H1 (cell line): ENCODE data around the gene SELENOV. TPM values are rescaled to one million over a fixed set of nuclear protein-coding genes. Genes with fewer than 3 reads are reported as not detected.

Source experiments
- BRCA1 ChIP-seq: IDR thresholded peaks from 2 replicates; pipeline ENCODE4 v1.6.1; 2012; ENCODE audit warnings: low read depth, low read length, improper control_type of control experiment
- HDAC2 ChIP-seq, 2 experiments: fragments of 300-600 bp in 1 of 2; sonication (generic) in 1 of 2; IDR thresholded peaks; 2 replicates each; pipeline ENCODE4 v1.6.1; 2011 to 2012; ENCODE audit warnings: low read depth in 2 of 2, low read length in 2 of 2, mild to moderate bottlenecking in 2 of 2, moderate library complexity in 2 of 2, borderline replicate concordance in 1 of 2, inconsistent platforms in 1 of 2
- POLR2AphosphoS5 ChIP-seq: IDR thresholded peaks from 2 replicates; pipeline ENCODE4 v1.6.1; 2011; ENCODE audit warnings: low read depth, low read length
- RBBP5 ChIP-seq: IDR thresholded peaks from 2 replicates; pipeline ENCODE4 v1.7.1; 2012; ENCODE audit warnings: low read depth, mild to moderate bottlenecking, inconsistent platforms, low read length, moderate library complexity, borderline replicate concordance
- YY1 ChIP-seq: IDR thresholded peaks from 2 replicates; pipeline ENCODE4 v1.6.1; 2011; ENCODE audit warnings: low read depth, mild to moderate bottlenecking, low read length
- polyA plus RNA-seq, 7 experiments: library from polyadenylated mRNA; depleted of rRNA in 3 of 7; stranded (reverse) in 5 of 7; unstranded in 2 of 7; fragments of >200 nt in 5 of 7; fragments of 200-250 nt in 2 of 7; gene quantifications; 1 replicate in 5 of 7; 2 replicates in 1 of 7; 4 replicates in 1 of 7; pipeline versions ENCODE4 v1.2.1 to v1.2.3, GENCODE V29; 2011 to 2013; ENCODE audit warnings: missing spikeins in 2 of 7, mixed read lengths in 2 of 7
- total RNA-seq: library from RNA; stranded (reverse); fragmentation: NEBNext Ultra II Directional; extraction: Animal tissue kit (Norgen Biotek cat#: 25700); gene quantifications from 2 replicates; pipeline ENCODE4 v1.2.1, GENCODE V29; 2021

The SELENOV gene
- total and polyA plus RNA-seq, 2 of the 8 experiments (the other 6 are each of a cell fraction or from before 2014, with no cell fraction given), result 8.4 to 10.7 TPM

DNA sequence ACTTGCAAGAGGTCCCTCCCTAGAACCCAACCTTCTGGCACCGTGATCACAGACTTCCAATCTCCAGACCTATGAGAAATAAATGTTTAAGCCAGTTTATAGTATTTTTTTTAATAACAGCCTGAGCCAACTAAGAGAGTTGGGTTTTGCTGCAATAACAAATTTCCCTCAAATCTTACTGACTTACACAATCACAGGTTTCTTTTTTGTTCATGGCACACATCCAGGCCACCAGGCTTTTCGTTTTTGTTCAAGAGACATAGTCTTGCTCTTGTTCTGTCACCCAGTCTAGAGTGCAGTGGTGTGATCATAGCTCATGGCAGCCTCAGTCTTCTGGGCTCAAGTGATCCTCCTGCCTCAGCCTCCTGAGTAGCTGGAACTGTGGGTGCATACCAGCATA lies 2.0 kb upstream of the SELENOV start (continued):
- TF ChIP-seq BRCA1 (no peak), RBBP5 (no peak), HDAC2 (IDR thresholded peaks at IDR 0.05; ENCODE audit: borderline replicate concordance in 1 of 2, low read depth in 2 of 2, low read length in 2 of 2) (no peak), POLR2AphosphoS5 (no peak), YY1 (no peak)
